Uterus (tissue), 4 donors: ENCODE results near the gene PRORP. TPM values are rescaled to one million over a fixed set of nuclear protein-coding genes. Genes with fewer than 3 reads are reported as not detected.

Source experiments
- DNase-seq, 2 donors: peaks; one replicate each; pipeline ENCODE4 v3.0.0-alpha.2; 2019 to 2020
- H3K27ac ChIP-seq, 2 donors: fragments of 200-600 bp; sonication (generic); 1 replicate in 1 of 2; 2 replicates in 1 of 2; pipeline ENCODE4 v1.5.1; 2016 to 2018
- H3K27me3 ChIP-seq, 2 donors: fragments of 200-600 bp; sonication (generic); one replicate each; pipeline ENCODE4 v1.5.1; 2018 to 2019; ENCODE audit warnings: control low read depth in 1 of 2
- H3K36me3 ChIP-seq, 2 donors: fragments of 200-600 bp; sonication (generic); one replicate each; pipeline ENCODE4 v1.5.1; 2019; ENCODE audit warnings: control low read depth in 1 of 2
- H3K4me1 ChIP-seq, 2 donors: fragments of 200-600 bp; sonication (generic); one replicate each; pipeline ENCODE4 v1.5.1; 2018 to 2019; ENCODE audit warnings: control low read depth in 1 of 2
- H3K4me3 ChIP-seq, 2 donors: fragments of 200-600 bp; sonication (generic); 1 replicate in 1 of 2; 2 replicates in 1 of 2; pipeline ENCODE4 v1.5.1; 2018 to 2019; ENCODE audit warnings: mild to moderate bottlenecking in 1 of 2
- H3K9me3 ChIP-seq, 2 donors: fragments of 200-600 bp; sonication (generic); one replicate each; pipeline ENCODE4 v1.5.1; 2019; ENCODE audit warnings: control low read depth in 1 of 2
- POLR2A ChIP-seq, 2 donors: fragments of 450-650 bp; IDR thresholded peaks; one replicate each; pipeline ENCODE4 v1.6.1; 2016; ENCODE audit warnings: antibody characterized with exemption in 2 of 2, mild to moderate bottlenecking in 1 of 2, moderate library complexity in 1 of 2
- intact Hi-C: fragments of 100-400 bp; cut with DNase I; formaldehyde crosslinking; loops from one replicate; pipeline ENCODE4 v1.15.1; 2023; ENCODE audit warnings: low total_unique reads
- total RNA-seq, 4 donors: library from RNA; depleted of rRNA in 3 of 4; stranded (reverse); fragments of >200 nt in 3 of 4; gene quantifications; one replicate each; pipeline versions ENCODE4 v1.1.0 to v1.2.4, GENCODE V29; 2014 to 2023
- TF ChIP-seq, protein P1 (sequence below), 4 experiments: fragments of 200-600 bp in 2 of 4; fragments of 450-650 bp in 2 of 4; sonication (generic) in 2 of 4; IDR thresholded peaks; one replicate each; pipeline ENCODE4 v1.5.1; 2016 to 2019; ENCODE audit warnings: antibody characterized with exemption in 4 of 4, mild to moderate bottlenecking in 2 of 4, moderate library complexity in 1 of 4
- donor health status: DM: yes; HTN: yes; CAD: no.

PRORP gene
- total RNA-seq, 4 donors from 2014 or later = 5.0 to 57.1 (median 23.4) TPM

- H3K27ac ChIP-seq = no peak overlapping the region
- no peak for TF ChIP-seq POLR2A (IDR thresholded peaks at IDR 0.05)
- TF ChIP-seq, protein P1, sequence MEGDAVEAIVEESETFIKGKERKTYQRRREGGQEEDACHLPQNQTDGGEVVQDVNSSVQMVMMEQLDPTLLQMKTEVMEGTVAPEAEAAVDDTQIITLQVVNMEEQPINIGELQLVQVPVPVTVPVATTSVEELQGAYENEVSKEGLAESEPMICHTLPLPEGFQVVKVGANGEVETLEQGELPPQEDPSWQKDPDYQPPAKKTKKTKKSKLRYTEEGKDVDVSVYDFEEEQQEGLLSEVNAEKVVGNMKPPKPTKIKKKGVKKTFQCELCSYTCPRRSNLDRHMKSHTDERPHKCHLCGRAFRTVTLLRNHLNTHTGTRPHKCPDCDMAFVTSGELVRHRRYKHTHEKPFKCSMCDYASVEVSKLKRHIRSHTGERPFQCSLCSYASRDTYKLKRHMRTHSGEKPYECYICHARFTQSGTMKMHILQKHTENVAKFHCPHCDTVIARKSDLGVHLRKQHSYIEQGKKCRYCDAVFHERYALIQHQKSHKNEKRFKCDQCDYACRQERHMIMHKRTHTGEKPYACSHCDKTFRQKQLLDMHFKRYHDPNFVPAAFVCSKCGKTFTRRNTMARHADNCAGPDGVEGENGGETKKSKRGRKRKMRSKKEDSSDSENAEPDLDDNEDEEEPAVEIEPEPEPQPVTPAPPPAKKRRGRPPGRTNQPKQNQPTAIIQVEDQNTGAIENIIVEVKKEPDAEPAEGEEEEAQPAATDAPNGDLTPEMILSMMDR (IDR thresholded peaks at IDR 0.05) = no peak
- intact Hi-C loops = no loop called here
- H3K4me3 ChIP-seq = no peak overlapping the region
- no peak for DNase-seq
- H3K36me3 ChIP-seq = no peaks in the 10 kb centered on the region
- H3K9me3 ChIP-seq = no peaks in the 10 kb centered on the region
- no peaks in the 10 kb centered on the region for H3K27me3 ChIP-seq
- no peaks in the 10 kb centered on the region for H3K4me1 ChIP-seq
These were observed 8.3 kb upstream of the PRORP start for GRCh38 chr14:35114036-35114435.

DNA sequence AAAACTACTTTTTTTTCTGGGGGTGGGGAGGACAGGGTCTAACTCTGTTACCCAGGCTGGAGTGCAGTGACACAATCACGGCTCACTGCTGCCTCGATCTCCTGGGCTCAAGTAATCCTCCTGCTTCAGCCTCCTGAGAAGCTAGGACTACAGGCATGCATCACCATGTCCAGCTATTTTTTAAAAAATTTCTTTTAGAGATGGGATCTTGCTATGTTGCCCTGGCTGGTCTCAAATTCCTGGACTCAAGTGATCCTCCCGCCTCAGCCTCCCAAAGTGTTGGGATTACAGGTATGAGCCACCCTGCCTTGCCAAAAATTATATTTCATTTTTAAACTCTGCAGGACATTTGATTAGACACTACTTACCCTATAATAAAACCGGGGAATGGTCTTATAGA, 6.1 kb upstream of the PRORP start:
- no peaks in the 10 kb centered on the region for H3K27me3 ChIP-seq
- H3K9me3 ChIP-seq = no peaks in the 10 kb centered on the region
- intact Hi-C loops = no loop called here
- no peak overlapping the region for H3K4me3 ChIP-seq
- DNase-seq = no peak
- H3K36me3 ChIP-seq = no peaks in the 10 kb centered on the region
- TF ChIP-seq POLR2A (IDR thresholded peaks at IDR 0.05) = no peak
- TF ChIP-seq, protein P1 (IDR thresholded peaks at IDR 0.05) = no peak
- H3K4me1 ChIP-seq = no peaks in the 10 kb centered on the region
- no peak overlapping the region for H3K27ac ChIP-seq

DNA sequence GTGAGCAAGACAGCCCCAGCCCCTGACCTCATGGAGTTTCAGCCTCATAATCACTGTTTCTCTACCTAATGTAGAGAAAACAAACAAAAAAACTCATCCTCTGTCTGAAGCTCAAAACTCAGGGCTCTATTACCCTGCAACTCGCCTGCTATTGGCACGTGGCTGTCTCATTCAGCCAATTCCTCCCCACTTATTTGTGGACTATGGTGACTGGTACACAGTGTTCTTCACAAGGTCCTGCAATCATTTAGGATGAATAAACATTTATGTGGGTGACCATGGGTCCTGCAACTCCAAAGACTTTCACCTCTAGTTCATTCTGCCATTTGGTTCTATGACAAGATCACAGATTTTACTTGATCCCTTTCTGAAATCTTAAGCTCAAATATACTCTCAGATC, 5.2 kb upstream of the PRORP start:
- DNase-seq = no peak
- H3K4me3 ChIP-seq = no peak overlapping the region
- H3K27ac ChIP-seq = no peak overlapping the region
- no peaks in the 10 kb centered on the region for H3K9me3 ChIP-seq
- H3K4me1 ChIP-seq = no peaks in the 10 kb centered on the region
- intact Hi-C loops = no loop called here
- H3K36me3 ChIP-seq = no peaks in the 10 kb centered on the region
- H3K27me3 ChIP-seq = no peaks in the 10 kb centered on the region
- TF ChIP-seq, protein P1 (IDR thresholded peaks at IDR 0.05) = no peak
- no peak for TF ChIP-seq POLR2A (IDR thresholded peaks at IDR 0.05)

GRCh38 chr14:35121026-35121886, 1.1 kb upstream of the PRORP start:
- no peaks in the 10 kb centered on the region for H3K36me3 ChIP-seq
- intact Hi-C loops = no loop called here
- no peaks in the 10 kb centered on the region for H3K9me3 ChIP-seq
- peak in 1 of 2 donors; percentile 18 for DNase-seq
- peak overlapping the region; percentile 94 to 96 for H3K27ac ChIP-seq
- H3K4me1 ChIP-seq = peaks cover 0 to 9% of the 10 kb centered on the region in 2 donors
- H3K4me3 ChIP-seq = peak overlapping the region; percentile 57 to 75
- TF ChIP-seq, protein P1 (IDR thresholded peaks at IDR 0.05) = no peak
- TF ChIP-seq POLR2A (IDR thresholded peaks at IDR 0.05) = no peak
- no peaks in the 10 kb centered on the region for H3K27me3 ChIP-seq

DNA sequence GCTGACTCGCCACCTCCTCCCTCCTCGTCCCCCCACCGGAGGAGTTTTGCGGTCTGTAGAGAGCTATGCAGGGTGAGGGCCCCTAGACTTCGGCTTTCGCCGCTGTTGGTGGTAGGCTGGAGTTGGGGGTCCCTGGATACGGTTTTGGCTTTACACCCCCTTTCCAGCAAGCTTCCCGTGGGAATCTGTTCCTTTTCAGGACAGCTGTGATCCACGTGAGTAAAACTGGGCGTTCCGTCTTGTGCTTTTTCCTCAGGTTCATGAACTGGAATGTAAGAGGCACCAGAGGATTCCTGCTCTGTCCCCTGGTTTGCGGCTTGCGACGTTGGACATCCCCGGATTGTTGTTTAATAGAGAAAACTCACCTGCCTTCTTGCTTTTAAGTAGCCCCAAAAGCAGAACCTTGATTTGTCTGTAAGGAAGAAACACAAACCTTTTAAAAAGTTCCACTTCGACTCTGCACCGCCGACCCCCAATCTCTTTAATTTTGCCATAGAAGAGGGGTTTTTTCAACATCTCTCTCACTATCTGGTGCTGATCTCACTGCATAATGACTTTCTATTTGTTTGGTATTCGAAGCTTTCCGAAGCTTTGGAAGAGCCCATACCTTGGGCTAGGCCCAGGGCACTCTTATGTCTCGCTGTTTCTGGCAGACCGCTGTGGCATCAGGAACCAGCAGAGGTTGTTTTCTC, 490 bp downstream of the PRORP start:
- Histone ChIP-seq H3K9me3 (no peaks in the 10 kb centered on the region), H3K4me3 (peak overlapping the region; percentile 57 to 75), H3K27me3 (no peaks in the 10 kb centered on the region), H3K4me1 (peaks cover 0 to 9% of the 10 kb centered on the region in 2 donors), H3K27ac (peak overlapping the region; percentile 94 to 96), H3K36me3 (no peaks in the 10 kb centered on the region)
- TF ChIP-seq, protein P1 (IDR thresholded peaks at IDR 0.05) = no peak
- no peak for TF ChIP-seq POLR2A (IDR thresholded peaks at IDR 0.05)
- intact Hi-C loops = no loop called here
- no peak for DNase-seq
